Measurements from ENCODE around the gene JMJD1C. TPM values are rescaled to one million over a fixed set of nuclear protein-coding genes. Genes with fewer than 3 reads are reported as not detected.
A peak's percentile ranks its signal among the peaks of the same experiment; 100 is the strongest.

JMJD1C gene
- total RNA-seq, 1 donor from 2014 or later: 34.6 TPM

DNA sequence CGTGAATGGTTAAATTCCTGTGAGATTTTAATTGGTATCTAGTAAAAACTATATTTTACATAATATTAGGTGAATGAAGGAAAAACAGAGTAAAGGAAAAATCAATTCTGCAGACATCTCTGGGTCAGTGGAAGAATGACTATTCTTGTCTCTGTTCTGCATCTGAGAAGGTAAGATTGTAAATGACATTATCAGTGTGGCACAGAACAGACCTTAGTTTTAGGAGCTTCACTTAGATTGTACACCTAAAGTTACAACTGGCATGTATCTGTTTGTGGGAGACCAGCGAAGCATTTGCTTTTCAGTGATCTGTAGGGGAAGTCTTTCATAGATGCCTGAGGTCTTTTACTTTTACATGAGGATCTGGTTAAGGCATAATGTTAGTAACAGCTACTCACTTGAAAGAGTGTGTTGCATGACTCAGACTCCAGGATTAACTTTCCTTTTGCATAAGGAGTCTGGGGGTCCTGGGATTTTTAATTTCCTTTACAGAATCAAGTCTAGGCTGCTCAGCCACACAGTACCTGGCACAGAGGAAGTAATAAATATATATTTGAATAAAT is 56.2 kb downstream of the JMJD1C start:
- no peak for DNase-seq
- Histone ChIP-seq H3K36me3 (no peaks in the 10 kb centered on the region), H3K4me1 (peaks cover 29% of the 10 kb centered on the region), H3K27ac (replicated peaks) (no peak overlapping the region), H3K27me3 (ENCODE audit: low read depth) (no peaks in the 10 kb centered on the region), H3K9me3 (replicated peaks) (no peaks in the 10 kb centered on the region), H3K4me3 (no peak overlapping the region)
- TF ChIP-seq CTCF (IDR thresholded peaks at IDR 0.05; ENCODE audit: borderline replicate concordance): no peak
- intact Hi-C loops (cut with micrococcal nuclease): no loop called here

DNA sequence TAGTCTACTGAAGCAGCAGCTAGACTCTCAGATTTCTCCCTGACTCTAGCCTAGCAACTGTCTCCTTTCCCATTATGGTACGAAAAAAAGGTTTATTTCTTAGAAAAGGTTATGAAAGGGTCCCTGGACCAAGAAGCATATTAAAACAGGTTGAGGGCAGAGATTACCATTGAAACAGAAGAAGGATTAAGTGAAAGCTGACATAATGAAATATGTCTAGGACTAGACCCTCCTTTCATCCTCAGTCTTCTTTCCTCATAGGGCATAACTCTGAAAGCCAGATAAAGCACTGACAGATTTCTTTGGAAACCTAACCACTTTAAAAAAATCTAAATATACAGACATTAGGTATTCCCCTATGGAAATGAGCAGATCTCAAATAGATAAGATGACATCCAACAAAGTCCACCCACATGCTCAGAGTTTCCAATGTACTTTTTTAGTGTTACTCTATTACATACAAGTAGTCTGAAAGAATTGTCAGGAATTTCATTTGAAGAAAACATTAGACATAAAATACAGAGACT is 58.6 kb downstream of the JMJD1C start:
- no peaks in the 10 kb centered on the region for H3K9me3 ChIP-seq (replicated peaks)
- no peak for TF ChIP-seq CTCF (IDR thresholded peaks at IDR 0.05; ENCODE audit: borderline replicate concordance)
- no peak overlapping the region for H3K27ac ChIP-seq (replicated peaks)
- H3K36me3 ChIP-seq: no peaks in the 10 kb centered on the region
- DNase-seq: no peak
- peaks cover 28% of the 10 kb centered on the region for H3K4me1 ChIP-seq
- H3K27me3 ChIP-seq (ENCODE audit: low read depth): no peaks in the 10 kb centered on the region
- intact Hi-C loops (cut with micrococcal nuclease): no loop called here
- H3K4me3 ChIP-seq: no peak overlapping the region

DNA sequence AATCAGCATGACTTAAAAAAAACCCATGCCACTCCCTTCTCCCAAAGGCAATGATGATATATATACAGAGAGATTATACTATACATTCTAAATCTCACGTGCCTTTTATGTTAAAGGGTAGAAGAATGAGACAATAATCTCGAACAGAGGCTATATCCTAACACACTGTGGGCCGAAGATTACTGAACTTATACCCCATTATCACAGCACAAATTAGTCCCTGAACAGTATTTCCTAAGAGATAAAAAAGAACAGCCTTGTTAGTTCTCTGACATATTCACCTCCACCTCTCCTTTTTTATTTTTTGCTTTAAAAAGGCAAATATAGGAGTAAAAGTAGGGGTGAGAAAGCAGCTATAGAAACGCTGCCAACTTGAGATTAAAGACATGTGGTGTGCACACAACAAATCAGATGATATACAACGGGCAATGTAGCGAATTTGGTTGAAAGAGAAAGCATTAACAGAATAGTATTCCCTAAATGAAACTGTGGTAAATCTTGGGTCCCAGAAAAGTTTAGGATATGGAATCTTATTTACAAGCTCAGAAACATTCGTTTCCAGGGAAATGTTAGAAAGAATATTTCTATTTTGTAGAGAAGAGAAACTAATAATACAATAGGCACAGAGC is 69.5 kb downstream of the JMJD1C start:
- no peak for TF ChIP-seq CTCF (IDR thresholded peaks at IDR 0.05; ENCODE audit: borderline replicate concordance)

GRCh38 chr10:63393050-63393449 is 72.7 kb downstream of the JMJD1C start:
- no peaks in the 10 kb centered on the region for H3K36me3 ChIP-seq
- H3K27ac ChIP-seq (replicated peaks): no peak overlapping the region
- no peak for TF ChIP-seq CTCF (IDR thresholded peaks at IDR 0.05; ENCODE audit: borderline replicate concordance)
- intact Hi-C loops (cut with micrococcal nuclease): no loop called here
- no peaks in the 10 kb centered on the region for H3K27me3 ChIP-seq (ENCODE audit: low read depth)
- H3K4me3 ChIP-seq: no peak overlapping the region
- peaks cover 18% of the 10 kb centered on the region for H3K9me3 ChIP-seq (replicated peaks)
- peaks cover 12% of the 10 kb centered on the region for H3K4me1 ChIP-seq
- no peak for DNase-seq

More for the DNA sequence above, 69.5 kb downstream of the JMJD1C start:
- Histone ChIP-seq H3K4me3 (peak overlapping the region; percentile 1), H3K4me1 (peaks cover 8% of the 10 kb centered on the region), H3K36me3 (no peaks in the 10 kb centered on the region), H3K9me3 (replicated peaks) (peaks cover 2% of the 10 kb centered on the region), H3K27ac (replicated peaks) (no peak overlapping the region), H3K27me3 (ENCODE audit: low read depth) (no peaks in the 10 kb centered on the region)
- no peak for DNase-seq
- intact Hi-C loops (cut with micrococcal nuclease): no loop called here

DNA sequence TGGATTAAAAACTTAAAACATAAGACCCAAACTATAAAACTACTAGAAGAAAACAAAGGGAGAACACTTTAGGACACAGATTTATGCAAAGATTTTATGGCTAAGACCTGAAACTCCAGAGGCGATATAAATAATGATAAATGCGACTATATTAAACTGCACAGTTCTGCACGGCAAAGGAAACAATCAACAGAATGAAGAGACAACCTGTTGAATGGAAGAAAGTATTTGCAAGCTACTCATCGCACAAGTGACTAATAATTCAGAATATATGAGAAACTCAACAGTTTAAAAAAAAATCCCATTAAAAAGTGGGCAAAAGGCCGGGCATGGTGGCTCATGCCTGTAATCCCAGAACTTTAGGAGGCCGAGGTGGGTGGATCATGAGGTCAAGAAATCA is 73.6 kb downstream of the JMJD1C start:
- TF ChIP-seq CTCF (IDR thresholded peaks at IDR 0.05; ENCODE audit: borderline replicate concordance): no peak
- intact Hi-C loops (cut with micrococcal nuclease): no loop called here
- peaks cover 18% of the 10 kb centered on the region for H3K9me3 ChIP-seq (replicated peaks)
- DNase-seq: no peak
- no peak overlapping the region for H3K4me3 ChIP-seq
- peaks cover 12% of the 10 kb centered on the region for H3K4me1 ChIP-seq
- H3K36me3 ChIP-seq: no peaks in the 10 kb centered on the region
- no peak overlapping the region for H3K27ac ChIP-seq (replicated peaks)
- no peaks in the 10 kb centered on the region for H3K27me3 ChIP-seq (ENCODE audit: low read depth)
